ENCODE results near the gene CLOCK.

CLOCK gene

DNA sequence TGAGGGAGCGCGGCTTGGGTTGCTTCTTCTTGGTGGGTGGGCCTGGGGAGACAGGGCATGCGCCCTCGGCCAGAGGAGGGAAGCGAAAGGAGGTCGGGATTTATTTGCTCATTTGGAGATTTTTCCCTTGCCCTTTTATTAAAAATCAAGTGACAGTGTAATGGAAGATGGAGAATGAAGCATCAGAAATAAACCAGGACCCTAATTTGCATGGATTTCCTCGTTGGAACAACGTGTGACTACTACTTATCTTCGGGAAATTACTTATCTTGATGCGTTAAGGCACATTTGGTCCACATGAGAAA, 709 bp upstream of the CLOCK start:
- peak overlapping the region; percentile 85 for H3K9ac ChIP-seq (ENCODE audit: low read depth, low read length, poor library complexity)
- no peak for DNase-seq (ENCODE audit: low spot score)
- peaks cover 0 to 10% of the 10 kb centered on the region in 2 donors for H3K4me1 ChIP-seq (ENCODE audit: control insufficient read depth in 2 of 2, insufficient read depth in 1 of 2, low read depth in 1 of 2, low read length in 2 of 2)
- H3K23ac ChIP-seq (ENCODE audit: low read depth, low read length, poor library complexity), result no peak overlapping the region
- no peaks in the 10 kb centered on the region for H3K9me3 ChIP-seq (replicated peaks in 1 of 2; ENCODE audit: control insufficient read depth in 2 of 2, insufficient read depth in 1 of 2, low read depth in 1 of 2, low read length in 2 of 2)
- H3K27me3 ChIP-seq (ENCODE audit: control insufficient read depth in 3 of 3, insufficient read depth in 3 of 3, low read depth in 1 of 3, low read length in 3 of 3), result no peaks in the 10 kb centered on the region
- no peak overlapping the region for H2AK5ac ChIP-seq (ENCODE audit: low read depth, low read length)
- peak overlapping the region; percentile 98 for H2AFZ ChIP-seq (ENCODE audit: low read length)
- H2BK12ac ChIP-seq (ENCODE audit: low read length), result no peak overlapping the region
- no peak overlapping the region for H4K8ac ChIP-seq (ENCODE audit: low read depth, low read length)
- peak overlapping the region; percentile 96 for H3K18ac ChIP-seq (ENCODE audit: low read length)
- no CpG with 5 or more reads among the region's 10 CpGs for WGBS, 2 donors (ENCODE audit: extremely low coverage in 2 of 2, insufficient read length in 2 of 2, insufficient replicate concordance in 1 of 2)
- H2BK5ac ChIP-seq (ENCODE audit: low read length), result peak overlapping the region; percentile 94
- no peaks in the 10 kb centered on the region for H3K36me3 ChIP-seq (replicated peaks in 1 of 2; ENCODE audit: control insufficient read depth in 2 of 2, insufficient read depth in 2 of 2, low read length in 2 of 2)
- no peak overlapping the region for H2BK15ac ChIP-seq (ENCODE audit: low read length)
- H3K4me2 ChIP-seq (ENCODE audit: insufficient read depth, low read length, poor library complexity, severe bottlenecking), result peak overlapping the region; percentile 69
- H3K4me3 ChIP-seq (ENCODE audit: low read length in 2 of 2), result peak overlapping the region; percentile 82 to 90
- no peak overlapping the region for H2BK120ac ChIP-seq (ENCODE audit: low read depth, low read length)
- H4K91ac ChIP-seq (ENCODE audit: low read depth, low read length, poor library complexity), result no peak overlapping the region
- peaks cover 2% of the 10 kb centered on the region for H3K79me1 ChIP-seq (ENCODE audit: low read depth, low read length)
- H3K27ac ChIP-seq (replicated peaks; ENCODE audit: low read length), result peak overlapping the region; percentile 88
- no peak overlapping the region for H3K14ac ChIP-seq (ENCODE audit: low read length)
- H3K4ac ChIP-seq (ENCODE audit: low read length), result no peak overlapping the region

DNA sequence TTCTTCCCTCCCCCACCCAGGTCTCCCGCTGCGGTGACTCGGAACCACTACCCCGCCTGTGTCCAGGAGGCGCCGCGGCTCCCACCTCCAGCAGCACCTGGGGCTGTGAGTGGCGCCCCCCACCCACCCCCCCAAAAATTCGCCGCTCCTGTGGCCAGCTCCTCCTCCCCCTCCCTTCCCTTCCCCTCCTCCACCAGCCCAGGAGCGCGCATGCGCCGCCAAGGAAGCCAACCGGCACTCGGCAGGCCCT, 278 bp downstream of the CLOCK start:
- Histone ChIP-seq H4K91ac (ENCODE audit: low read depth, low read length, poor library complexity) (no peak overlapping the region), H3K4me3 (ENCODE audit: low read length in 2 of 2) (peak overlapping the region; percentile 82 to 90), H3K18ac (ENCODE audit: low read length) (peak overlapping the region; percentile 96), H2AFZ (ENCODE audit: low read length) (peak overlapping the region; percentile 98), H3K4me1 (ENCODE audit: control insufficient read depth in 2 of 2, insufficient read depth in 1 of 2, low read depth in 1 of 2, low read length in 2 of 2) (peaks cover 0 to 10% of the 10 kb centered on the region in 2 donors), H2BK12ac (ENCODE audit: low read length) (no peak overlapping the region), H3K14ac (ENCODE audit: low read length) (no peak overlapping the region), H2AK5ac (ENCODE audit: low read depth, low read length) (no peak overlapping the region), H2BK120ac (ENCODE audit: low read depth, low read length) (no peak overlapping the region), H3K27ac (replicated peaks; ENCODE audit: low read length) (peak overlapping the region; percentile 88), H2BK5ac (ENCODE audit: low read length) (peak overlapping the region; percentile 94), H3K9me3 (replicated peaks in 1 of 2; ENCODE audit: control insufficient read depth in 2 of 2, insufficient read depth in 1 of 2, low read depth in 1 of 2, low read length in 2 of 2) (no peaks in the 10 kb centered on the region), H3K9ac (ENCODE audit: low read depth, low read length, poor library complexity) (peak overlapping the region; percentile 81), H4K8ac (ENCODE audit: low read depth, low read length) (no peak overlapping the region), H3K27me3 (ENCODE audit: control insufficient read depth in 3 of 3, insufficient read depth in 3 of 3, low read depth in 1 of 3, low read length in 3 of 3) (no peaks in the 10 kb centered on the region), H3K23ac (ENCODE audit: low read depth, low read length, poor library complexity) (peak overlapping the region; percentile 98), H2BK15ac (ENCODE audit: low read length) (no peak overlapping the region), H3K4me2 (ENCODE audit: insufficient read depth, low read length, poor library complexity, severe bottlenecking) (peak overlapping the region; percentile 69), H3K36me3 (replicated peaks in 1 of 2; ENCODE audit: control insufficient read depth in 2 of 2, insufficient read depth in 2 of 2, low read length in 2 of 2) (no peaks in the 10 kb centered on the region), H3K79me1 (ENCODE audit: low read depth, low read length) (peaks cover 2% of the 10 kb centered on the region), H3K4ac (ENCODE audit: low read length) (no peak overlapping the region)
- WGBS, 2 donors (ENCODE audit: extremely low coverage in 2 of 2, insufficient read length in 2 of 2, insufficient replicate concordance in 1 of 2), result no CpG with 5 or more reads among the region's 16 CpGs
- DNase-seq (ENCODE audit: low spot score), result no peak

DNA sequence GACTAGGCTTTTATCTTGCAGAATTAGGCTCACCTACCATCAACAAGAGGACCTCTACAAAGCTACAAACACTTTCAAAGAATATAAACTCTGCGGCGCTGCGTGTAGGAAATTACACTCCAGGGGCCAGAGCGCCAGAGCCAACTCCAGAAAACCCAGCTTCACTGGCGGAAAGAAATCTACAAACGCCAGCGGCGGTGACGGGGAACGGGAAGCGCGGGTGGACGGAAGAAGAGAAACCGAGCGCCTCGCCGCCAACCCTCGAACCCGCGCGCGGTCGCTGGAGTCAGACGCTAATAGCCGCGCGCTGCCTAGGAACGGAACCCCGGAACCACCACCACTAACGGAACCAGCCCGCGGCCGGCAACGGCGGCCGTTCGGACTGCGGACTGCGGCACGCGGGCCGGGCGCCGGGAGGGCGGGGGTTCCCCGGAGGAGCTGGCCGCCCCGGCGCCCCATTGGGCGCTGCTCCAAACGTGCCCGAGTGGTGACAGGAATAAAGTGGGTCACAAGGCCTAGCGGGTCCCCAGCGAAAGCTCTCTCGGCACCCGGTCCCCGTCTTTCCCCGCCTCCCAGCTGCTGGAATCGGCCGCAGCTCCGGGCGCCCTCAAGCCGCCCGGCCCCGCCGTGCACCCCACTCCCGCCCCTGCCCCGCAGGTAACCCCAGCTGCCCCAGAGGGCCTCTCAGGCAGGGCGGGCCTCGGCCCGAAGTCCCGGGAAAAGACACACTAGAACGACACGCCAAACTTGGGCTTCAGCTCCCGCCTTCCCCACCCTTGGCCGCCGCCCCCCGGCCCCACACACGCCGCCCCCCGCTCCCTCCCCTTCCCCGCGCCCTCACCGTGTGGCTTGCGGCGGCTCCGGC, 836 bp downstream of the CLOCK start:
- peak overlapping the region; percentile 82 to 90 for H3K4me3 ChIP-seq (ENCODE audit: low read length in 2 of 2)
- H3K18ac ChIP-seq (ENCODE audit: low read length), result peak overlapping the region; percentile 95
- peaks cover 0 to under 1% of the 10 kb centered on the region in 2 donors for H3K36me3 ChIP-seq (replicated peaks in 1 of 2; ENCODE audit: control insufficient read depth in 2 of 2, insufficient read depth in 2 of 2, low read length in 2 of 2)
- peaks cover 2% of the 10 kb centered on the region for H3K79me1 ChIP-seq (ENCODE audit: low read depth, low read length)
- H2BK12ac ChIP-seq (ENCODE audit: low read length), result no peak overlapping the region
- DNase-seq (ENCODE audit: low spot score), result peak; percentile 55
- no peaks in the 10 kb centered on the region for H3K27me3 ChIP-seq (ENCODE audit: control insufficient read depth in 3 of 3, insufficient read depth in 3 of 3, low read depth in 1 of 3, low read length in 3 of 3)
- H2BK120ac ChIP-seq (ENCODE audit: low read depth, low read length), result no peak overlapping the region
- peak overlapping the region; percentile 98 for H2AFZ ChIP-seq (ENCODE audit: low read length)
- peak overlapping the region; percentile 86 for H3K9ac ChIP-seq (ENCODE audit: low read depth, low read length, poor library complexity)
- peak overlapping the region; percentile 23 for H3K4ac ChIP-seq (ENCODE audit: low read length)
- peak overlapping the region; percentile 94 for H3K14ac ChIP-seq (ENCODE audit: low read length)
- H2AK5ac ChIP-seq (ENCODE audit: low read depth, low read length), result no peak overlapping the region
- H3K4me2 ChIP-seq (ENCODE audit: insufficient read depth, low read length, poor library complexity, severe bottlenecking), result peak overlapping the region; percentile 72
- peaks cover 0 to 10% of the 10 kb centered on the region in 2 donors for H3K4me1 ChIP-seq (ENCODE audit: control insufficient read depth in 2 of 2, insufficient read depth in 1 of 2, low read depth in 1 of 2, low read length in 2 of 2)
- H4K8ac ChIP-seq (ENCODE audit: low read depth, low read length), result no peak overlapping the region
- no CpG with 5 or more reads among the region's 87 CpGs for whole genome bisulfite sequencing, 2 donors (ENCODE audit: extremely low coverage in 2 of 2, insufficient read length in 2 of 2, insufficient replicate concordance in 1 of 2)
- H2BK15ac ChIP-seq (ENCODE audit: low read length), result no peak overlapping the region
- H3K23ac ChIP-seq (ENCODE audit: low read depth, low read length, poor library complexity), result peak overlapping the region; percentile 98
- H2BK5ac ChIP-seq (ENCODE audit: low read length), result peak overlapping the region; percentile 94
- no peak overlapping the region for H4K91ac ChIP-seq (ENCODE audit: low read depth, low read length, poor library complexity)
- H3K9me3 ChIP-seq (replicated peaks in 1 of 2; ENCODE audit: control insufficient read depth in 2 of 2, insufficient read depth in 1 of 2, low read depth in 1 of 2, low read length in 2 of 2), result no peaks in the 10 kb centered on the region
- peak overlapping the region; percentile 88 for H3K27ac ChIP-seq (replicated peaks; ENCODE audit: low read length)

DNA sequence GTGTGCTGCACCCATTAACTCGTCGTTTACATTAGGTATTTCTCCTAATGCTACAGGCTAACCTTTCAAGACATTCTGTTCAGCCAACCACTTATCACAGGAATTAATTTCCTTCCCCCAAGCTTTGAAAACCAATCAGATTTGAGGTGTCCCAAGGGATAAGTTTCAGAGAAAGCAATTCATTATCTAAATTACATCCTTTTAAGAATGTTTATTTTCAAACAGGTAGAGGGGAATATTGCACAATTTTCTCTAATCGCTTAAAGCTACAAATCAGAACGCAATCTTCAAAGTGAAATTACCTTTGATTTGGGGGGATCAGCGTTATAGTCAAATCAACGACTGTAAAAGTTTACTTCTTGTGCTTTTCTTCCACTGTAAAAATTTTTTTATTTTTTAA, 1.6 kb downstream of the CLOCK start:
- H3K9me3 ChIP-seq (replicated peaks in 1 of 2; ENCODE audit: control insufficient read depth in 2 of 2, insufficient read depth in 1 of 2, low read depth in 1 of 2, low read length in 2 of 2), result peaks cover 0 to 3% of the 10 kb centered on the region in 2 donors
- H4K8ac ChIP-seq (ENCODE audit: low read depth, low read length), result no peak overlapping the region
- no peak overlapping the region for H2BK120ac ChIP-seq (ENCODE audit: low read depth, low read length)
- no peak overlapping the region for H2AK5ac ChIP-seq (ENCODE audit: low read depth, low read length)
- H2BK15ac ChIP-seq (ENCODE audit: low read length), result no peak overlapping the region
- no peak overlapping the region for H3K14ac ChIP-seq (ENCODE audit: low read length)
- DNase-seq (ENCODE audit: low spot score), result no peak
- no peak overlapping the region for H3K4me2 ChIP-seq (ENCODE audit: insufficient read depth, low read length, poor library complexity, severe bottlenecking)
- H3K4me1 ChIP-seq (ENCODE audit: control insufficient read depth in 2 of 2, insufficient read depth in 1 of 2, low read depth in 1 of 2, low read length in 2 of 2), result peaks cover 0 to 10% of the 10 kb centered on the region in 2 donors
- no peak overlapping the region for H3K23ac ChIP-seq (ENCODE audit: low read depth, low read length, poor library complexity)
- no peak overlapping the region for H3K18ac ChIP-seq (ENCODE audit: low read length)
- no peak overlapping the region for H2BK12ac ChIP-seq (ENCODE audit: low read length)
- peaks cover 2 to 7% of the 10 kb centered on the region in 2 donors for H3K36me3 ChIP-seq (replicated peaks in 1 of 2; ENCODE audit: control insufficient read depth in 2 of 2, insufficient read depth in 2 of 2, low read length in 2 of 2)
- H3K4ac ChIP-seq (ENCODE audit: low read length), result no peak overlapping the region
- H2AFZ ChIP-seq (ENCODE audit: low read length), result no peak overlapping the region
- no CpG with 5 or more reads among the region's 6 CpGs for WGBS, 2 donors (ENCODE audit: extremely low coverage in 2 of 2, insufficient read length in 2 of 2, insufficient replicate concordance in 1 of 2)
- no peak overlapping the region for H4K91ac ChIP-seq (ENCODE audit: low read depth, low read length, poor library complexity)
- peak overlapping the region in 1 of 2 donors; percentile 82 for H3K4me3 ChIP-seq (ENCODE audit: low read length in 2 of 2)
- H3K79me1 ChIP-seq (ENCODE audit: low read depth, low read length), result peaks cover 2% of the 10 kb centered on the region
- no peak overlapping the region for H3K27ac ChIP-seq (replicated peaks; ENCODE audit: low read length)
- no peak overlapping the region for H3K9ac ChIP-seq (ENCODE audit: low read depth, low read length, poor library complexity)
- H3K27me3 ChIP-seq (ENCODE audit: control insufficient read depth in 3 of 3, insufficient read depth in 3 of 3, low read depth in 1 of 3, low read length in 3 of 3), result no peaks in the 10 kb centered on the region
- H2BK5ac ChIP-seq (ENCODE audit: low read length), result no peak overlapping the region
